GM12875 (cell line): ENCODE results near the gene PGM1.

Experiments used
- H3K4me3 ChIP-seq: one replicate; pipeline ENCODE4 v1.5.1; 2011; ENCODE audit warnings: low read depth, low read length, control low read depth
- CTCF ChIP-seq: IDR thresholded peaks from 2 replicates; pipeline ENCODE4 v1.5.1; 2011; ENCODE audit warnings: low read depth, mild to moderate bottlenecking, control low read depth, inconsistent platforms, low read length, moderate library complexity, borderline replicate concordance; ENCODE audit not compliant: insufficient read depth

Gene PGM1

GRCh38 chr1:63621698-63622097, 28.5 kb downstream of the PGM1 start:
- H3K4me3 ChIP-seq = no peak overlapping the region
- no peak for TF ChIP-seq CTCF

GRCh38 chr1:63622849-63623566, 29.8 kb downstream of the PGM1 start:
- no peak for TF ChIP-seq CTCF
- no peak overlapping the region for H3K4me3 ChIP-seq

GRCh38 chr1:63623952-63624351, 30.7 kb downstream of the PGM1 start:
- no peak overlapping the region for H3K4me3 ChIP-seq
- no peak for TF ChIP-seq CTCF

- H3K4me3 ChIP-seq = no peak overlapping the region
- TF ChIP-seq CTCF = no peak
These were observed 31.7 kb downstream of the PGM1 start for GRCh38 chr1:63624911-63625310.

- no peak for TF ChIP-seq CTCF
- no peak overlapping the region for H3K4me3 ChIP-seq
These were observed 33.0 kb downstream of the PGM1 start for GRCh38 chr1:63626222-63626621.

DNA sequence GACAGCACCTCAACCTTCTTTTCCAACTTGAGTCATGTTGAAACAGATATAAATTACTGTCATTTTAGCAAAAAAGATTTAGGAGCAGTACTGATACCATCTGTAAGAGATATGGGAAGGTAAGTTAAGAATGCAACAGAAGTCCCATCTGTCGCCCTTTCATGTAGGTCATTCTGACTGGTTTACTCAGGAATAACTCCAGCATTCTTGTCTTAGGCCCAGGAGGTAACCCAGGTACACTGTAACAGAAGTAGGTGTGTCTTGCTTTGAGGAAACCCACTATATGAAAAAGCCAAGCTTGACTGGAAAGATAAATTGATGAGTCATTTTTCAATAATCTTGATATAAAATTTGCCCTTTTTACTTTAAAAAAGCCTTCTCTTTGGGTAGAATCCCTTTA, 35.4 kb downstream of the PGM1 start:
- no peak overlapping the region for H3K4me3 ChIP-seq
- no peak for TF ChIP-seq CTCF

DNA sequence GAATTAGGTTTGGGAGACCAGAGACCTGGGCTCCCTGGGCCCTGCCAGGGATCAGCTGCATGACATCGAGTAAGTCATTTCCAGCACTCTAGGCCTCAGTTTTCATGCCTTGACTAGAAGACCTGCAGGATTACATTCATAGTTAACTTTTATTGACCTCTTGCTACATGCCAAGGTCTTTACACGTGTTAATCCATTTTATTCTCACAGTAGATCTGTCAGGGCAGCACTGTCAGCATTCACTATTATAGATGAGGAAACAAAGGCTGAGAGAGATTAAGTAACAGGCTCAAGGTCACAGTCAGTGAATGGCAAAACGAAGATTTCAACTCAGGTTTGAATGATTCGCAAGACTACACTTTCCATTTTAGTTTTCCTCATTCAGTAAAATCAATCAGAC, 37.0 kb downstream of the PGM1 start:
- H3K4me3 ChIP-seq = no peak overlapping the region
- TF ChIP-seq CTCF = no peak
